ENCODE results near the gene ERN1.

- TF ChIP-seq CTCF (conservative IDR thresholded peaks at IDR 0.05) (no peak), ZFX (IDR thresholded peaks at IDR 0.05) (no peak)
Measured at GRCh38 chr17:64095144-64095882, 34.6 kb downstream of the ERN1 start.
